HepG2 (cell line): ENCODE measurements around the gene ERCC2. TPM values are rescaled to one million over a fixed set of nuclear protein-coding genes. Genes with fewer than 3 reads are reported as not detected.

Source experiments
- ATAC-seq: fragments of 200-7000 bp; cut with Tn5 transposase; 3 replicates; pipeline ENCODE4 v1.9.1; 2020; ENCODE audit warnings: mild to moderate bottlenecking, moderate library complexity
- BruUV-seq: library from RNA; stranded (reverse); fragments of 400-500 nt; replicated peaks from 2 replicates; lab custom pipeline; 2021; lab: Mats Ljungman, UMichigan
- CTCF ChIA-PET: fragments of 300-600 bp; formaldehyde crosslinking; extraction: SDS; loops from one replicate; lab custom pipeline; 2021; ENCODE audit warnings: low total read pairs, inconsistent platforms, low intra/inter-chr PET ratio; lab: Yijun Ruan, JAX
- POLR2A ChIA-PET: fragments of 350-600 bp; sonication (Branson Sonifier 250); formaldehyde crosslinking; loops from one replicate; lab custom pipeline; 2020; ENCODE audit warnings: antibody characterized with exemption, inconsistent platforms; lab: Yijun Ruan, JAX
- DNase-seq: peaks from one replicate; pipeline ENCODE4 v3.0.0-alpha.2; 2015; ENCODE audit warnings: low spot score
- FAIRE-seq: peaks from 3 replicates; lab custom pipeline; 2011; peaks lifted over from hg19 to GRCh38; lab: Jason Lieb, UNC
- H2AFZ ChIP-seq: one replicate; pipeline ENCODE4 v1.6.1; 2011; ENCODE audit warnings: low read length, inconsistent platforms
- H3K27ac ChIP-seq: fragments of 300-600 bp; 3 replicates; pipeline ENCODE4 v1.8.0; 2011; ENCODE audit warnings: mixed run types, mild to moderate bottlenecking, mixed read lengths, low read length, inconsistent platforms; ENCODE audit not compliant: insufficient read depth; ENCODE audit errors: extremely low read length
- H3K27me3 ChIP-seq, 2 experiments: fragments of 200-600 bp in 1 of 2; 2 replicates in 1 of 2; 3 replicates in 1 of 2; pipeline versions ENCODE4 v1.6.0 to v1.8.0; 2011; ENCODE audit warnings: low read length in 2 of 2, mild to moderate bottlenecking in 2 of 2, moderate library complexity in 2 of 2, inconsistent platforms in 1 of 2; ENCODE audit not compliant: insufficient read depth in 2 of 2, control insufficient read depth in 1 of 2
- H3K36me3 ChIP-seq, 2 experiments: fragments of 200-600 bp in 1 of 2; replicated peaks in 1 of 2; 2 replicates in 1 of 2; 3 replicates in 1 of 2; pipeline versions ENCODE4 v1.5.1 to v1.8.0; 2011; ENCODE audit warnings: low read length in 2 of 2, inconsistent platforms in 1 of 2; ENCODE audit not compliant: insufficient read depth in 2 of 2, control insufficient read depth in 1 of 2
- H3K4me1 ChIP-seq: 2 replicates; pipeline ENCODE4 v1.5.1; 2012; ENCODE audit warnings: low read length, inconsistent platforms; ENCODE audit not compliant: insufficient read depth
- H3K4me2 ChIP-seq: 2 replicates; pipeline ENCODE4 v1.6.0; 2011; ENCODE audit warnings: low read depth, low read length, inconsistent platforms
- H3K4me3 ChIP-seq, 3 experiments: fragments of 200-600 bp in 1 of 3; sonication (generic), shearing (Covaris generic) in 1 of 3; replicated peaks in 1 of 3; 2 replicates each; pipeline ENCODE4 v1.5.1; 2011 to 2016; ENCODE audit warnings: low read length in 3 of 3, inconsistent platforms in 2 of 3, low read depth in 2 of 3, mild to moderate bottlenecking in 2 of 3, control low read depth in 1 of 3, mixed read lengths in 1 of 3; ENCODE audit not compliant: insufficient read depth in 1 of 3
- H3K79me2 ChIP-seq: one replicate; pipeline ENCODE4 v1.6.1; 2011; ENCODE audit warnings: low read length, inconsistent platforms; ENCODE audit not compliant: insufficient read depth
- H3K9ac ChIP-seq: 2 replicates; pipeline ENCODE4 v1.6.0; 2011; ENCODE audit warnings: mild to moderate bottlenecking, low read depth, low read length, inconsistent platforms; ENCODE audit not compliant: insufficient read depth
- H3K9me3 ChIP-seq: 2 replicates; pipeline ENCODE4 v1.5.1; 2012; ENCODE audit warnings: mild to moderate bottlenecking, low read length
- H4K20me1 ChIP-seq: 2 replicates; pipeline ENCODE4 v1.6.0; 2011; ENCODE audit warnings: inconsistent platforms, mild to moderate bottlenecking, low read length, moderate library complexity; ENCODE audit not compliant: insufficient read depth
- CEBPG ChIP-seq: IDR thresholded peaks from 2 replicates; pipeline ENCODE4 v1.6.1; 2016
- HNRNPL ChIP-seq: fragments of 200-400 bp; formaldehyde crosslinking; IDR thresholded peaks from 2 replicates; pipeline ENCODE4 v1.6.1; 2017; ENCODE audit warnings: mild to moderate bottlenecking, low read depth, low read length
- KLF11 ChIP-seq: IDR thresholded peaks from 2 replicates; pipeline ENCODE4 v1.6.1; 2016; ENCODE audit warnings: missing compliant biosample characterization
- MAFK ChIP-seq, 2 experiments: IDR thresholded peaks in 1 of 2; conservative IDR thresholded peaks in 1 of 2; 2 replicates each; pipeline ENCODE4 v1.6.1; 2011; ENCODE audit warnings: improper control_type of control experiment in 2 of 2, low read length in 2 of 2
- MED1 ChIP-seq: sonication (generic); formaldehyde crosslinking; IDR thresholded peaks from 2 replicates; pipeline ENCODE4 v1.4.0; 2020; ENCODE audit warnings: missing genetic modification reagents
- NFIC ChIP-seq: IDR thresholded peaks from 2 replicates; pipeline ENCODE4 v1.6.1; 2012; ENCODE audit warnings: mild to moderate bottlenecking, low read length, inconsistent platforms
- NR2F1 ChIP-seq, 2 experiments: fragments of 450-650 bp in 1 of 2; formaldehyde crosslinking in 1 of 2; IDR thresholded peaks; 2 replicates each; pipeline versions ENCODE4 v1.5.0 to v1.6.1; 2016 to 2020; ENCODE audit warnings: mild to moderate bottlenecking in 1 of 2, missing compliant biosample characterization in 1 of 2, missing genetic modification reagents in 1 of 2, moderate library complexity in 1 of 2
- NR2F6 ChIP-seq, 2 experiments: IDR thresholded peaks; 2 replicates each; pipeline ENCODE4 v1.6.1; 2016; ENCODE audit warnings: antibody characterized with exemption in 1 of 2, mild to moderate bottlenecking in 1 of 2
- SMAD1 ChIP-seq: sonication (generic); formaldehyde crosslinking; IDR thresholded peaks from 2 replicates; pipeline ENCODE4 v1.4.0; 2020; ENCODE audit warnings: missing genetic modification reagents, low read depth, mild to moderate bottlenecking, borderline replicate concordance
- SMAD3 ChIP-seq: sonication (generic); formaldehyde crosslinking; IDR thresholded peaks from 2 replicates; pipeline ENCODE4 v1.4.0; 2020; ENCODE audit warnings: missing genetic modification reagents
- SP4 ChIP-seq: sonication (generic); formaldehyde crosslinking; IDR thresholded peaks from 2 replicates; pipeline ENCODE4 v1.8.1; 2023; ENCODE audit warnings: mild to moderate bottlenecking, missing genetic modification reagents
- TCF7 ChIP-seq: sonication (generic); IDR thresholded peaks from 2 replicates; pipeline ENCODE4 v1.6.1; 2016; ENCODE audit warnings: antibody characterized with exemption, low read depth
- ZNF253 ChIP-seq: sonication (generic); formaldehyde crosslinking; IDR thresholded peaks from 2 replicates; pipeline ENCODE4 v1.8.0; 2022; ENCODE audit warnings: mild to moderate bottlenecking, missing genetic modification reagents, borderline replicate concordance
- ZNF292 ChIP-seq: sonication (generic); formaldehyde crosslinking; IDR thresholded peaks from 2 replicates; pipeline ENCODE4 v1.8.1; 2022; ENCODE audit warnings: mild to moderate bottlenecking, low read depth, missing genetic modification reagents, borderline replicate concordance
- ZNF331 ChIP-seq: sonication (generic); formaldehyde crosslinking; IDR thresholded peaks from 2 replicates; pipeline ENCODE4 v1.4.0; 2020; ENCODE audit warnings: missing genetic modification reagents
- ZNF558 ChIP-seq: sonication (generic); formaldehyde crosslinking; IDR thresholded peaks from 2 replicates; pipeline ENCODE4 v1.9.0; 2022; ENCODE audit warnings: mild to moderate bottlenecking, missing genetic modification reagents, borderline replicate concordance
- WGBS: methylation state at CpG from one replicate; pipeline ENCODE4 v1.1.6; 2017; ENCODE audit warnings: low lambda C conversion rate; 5-methylcytosine and 5-hydroxymethylcytosine counted together
- in situ Hi-C: cut with HindIII; loops from 2 replicates; pipeline ENCODE4 v1.10.0; 2017; ENCODE audit warnings: low pct_unique_long_range_greater_than_20kb; ENCODE audit not compliant: extremely low pct_ligation_motif_present
- intact Hi-C: fragments of 100-400 bp; cut with micrococcal nuclease; formaldehyde crosslinking; loops from one replicate; pipeline ENCODE4 v1.10.0; 2022; ENCODE audit not compliant: unreplicated experiment
- polyA plus RNA-seq, 8 experiments: library from polyadenylated mRNA; depleted of rRNA in 3 of 8; stranded (reverse) in 7 of 8; unstranded in 1 of 8; fragments of >200 nt; fragmentation: Illumina TruSeq in 4 of 8; extraction: Trizol in 4 of 8; gene quantifications; 2 replicates each; pipeline versions ENCODE4 v1.2.1 to v1.2.3, GENCODE V29; 2011 to 2016; ENCODE audit warnings: low read depth in 4 of 8, missing spikeins in 1 of 8, mixed read lengths in 1 of 8; ENCODE audit not compliant: insufficient read depth in 1 of 8
- total RNA-seq, 5 experiments: library from RNA; depleted of rRNA; stranded (reverse); fragments of >200 nt; fragmentation: Illumina TruSeq; extraction: Trizol; gene quantifications; 2 replicates each; pipeline ENCODE4 v1.2.3, GENCODE V29; 2016; ENCODE audit warnings: low read depth in 1 of 5
- TF ChIP-seq, protein P1 (sequence below): fragments of 450-650 bp; IDR thresholded peaks from 2 replicates; pipeline ENCODE4 v1.6.1; 2016
- TF ChIP-seq, protein P2 (sequence below): sonication (generic); formaldehyde crosslinking; IDR thresholded peaks from 2 replicates; pipeline ENCODE4 v1.8.0; 2022; ENCODE audit warnings: missing genetic modification reagents, mild to moderate bottlenecking, borderline replicate concordance
- TF ChIP-seq, protein P3 (sequence below): sonication (generic); formaldehyde crosslinking; IDR thresholded peaks from 2 replicates; pipeline ENCODE4 v1.4.0; 2020; ENCODE audit warnings: missing genetic modification reagents

Gene ERCC2
- total and polyA plus RNA-seq, 2 of the 13 experiments (the other 11 are each of a cell fraction or from before 2014, with no cell fraction given), result 25.4 to 49.2 TPM

DNA sequence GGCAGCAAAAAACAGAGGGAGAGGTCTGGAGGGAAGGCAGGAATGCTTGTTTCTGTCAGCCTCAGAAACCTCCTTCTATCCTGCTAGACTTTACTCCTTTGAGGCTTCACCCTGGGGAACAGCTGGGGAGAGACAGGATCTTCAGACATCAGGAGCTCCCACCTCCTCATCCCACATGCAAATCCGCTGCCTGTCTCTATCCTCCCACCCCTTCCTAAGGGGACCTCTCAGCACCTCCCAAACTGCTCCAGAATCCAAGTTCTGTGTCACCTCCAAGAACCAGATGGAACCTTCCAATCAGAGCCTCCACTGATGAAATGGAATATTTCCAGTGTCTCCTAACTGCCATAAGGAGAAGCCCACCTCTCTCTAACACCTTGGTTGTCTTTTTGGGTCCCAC, 9.7 kb upstream of the ERCC2 start (continued):
- no peak for TF ChIP-seq ZNF292 (CRISPR knock-in tag)
- no peak for TF ChIP-seq NR2F6 (IDR thresholded peaks at IDR 0.05)
- no peak for TF ChIP-seq NR2F6 (CRISPR knock-in tag; IDR thresholded peaks at IDR 0.05)
- no peak for TF ChIP-seq KLF11
- TF ChIP-seq, protein P1, sequence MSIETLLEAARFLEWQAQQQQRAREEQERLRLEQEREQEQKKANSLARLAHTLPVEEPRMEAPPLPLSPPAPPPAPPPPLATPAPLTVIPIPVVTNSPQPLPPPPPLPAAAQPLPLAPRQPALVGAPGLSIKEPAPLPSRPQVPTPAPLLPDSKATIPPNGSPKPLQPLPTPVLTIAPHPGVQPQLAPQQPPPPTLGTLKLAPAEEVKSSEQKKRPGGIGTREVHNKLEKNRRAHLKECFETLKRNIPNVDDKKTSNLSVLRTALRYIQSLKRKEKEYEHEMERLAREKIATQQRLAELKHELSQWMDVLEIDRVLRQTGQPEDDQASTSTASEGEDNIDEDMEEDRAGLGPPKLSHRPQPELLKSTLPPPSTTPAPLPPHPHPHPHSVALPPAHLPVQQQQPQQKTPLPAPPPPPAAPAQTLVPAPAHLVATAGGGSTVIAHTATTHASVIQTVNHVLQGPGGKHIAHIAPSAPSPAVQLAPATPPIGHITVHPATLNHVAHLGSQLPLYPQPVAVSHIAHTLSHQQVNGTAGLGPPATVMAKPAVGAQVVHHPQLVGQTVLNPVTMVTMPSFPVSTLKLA, result no peak
- TF ChIP-seq, protein P2, sequence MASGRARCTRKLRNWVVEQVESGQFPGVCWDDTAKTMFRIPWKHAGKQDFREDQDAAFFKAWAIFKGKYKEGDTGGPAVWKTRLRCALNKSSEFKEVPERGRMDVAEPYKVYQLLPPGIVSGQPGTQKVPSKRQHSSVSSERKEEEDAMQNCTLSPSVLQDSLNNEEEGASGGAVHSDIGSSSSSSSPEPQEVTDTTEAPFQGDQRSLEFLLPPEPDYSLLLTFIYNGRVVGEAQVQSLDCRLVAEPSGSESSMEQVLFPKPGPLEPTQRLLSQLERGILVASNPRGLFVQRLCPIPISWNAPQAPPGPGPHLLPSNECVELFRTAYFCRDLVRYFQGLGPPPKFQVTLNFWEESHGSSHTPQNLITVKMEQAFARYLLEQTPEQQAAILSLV (CRISPR knock-in tag), result no peak

DNA sequence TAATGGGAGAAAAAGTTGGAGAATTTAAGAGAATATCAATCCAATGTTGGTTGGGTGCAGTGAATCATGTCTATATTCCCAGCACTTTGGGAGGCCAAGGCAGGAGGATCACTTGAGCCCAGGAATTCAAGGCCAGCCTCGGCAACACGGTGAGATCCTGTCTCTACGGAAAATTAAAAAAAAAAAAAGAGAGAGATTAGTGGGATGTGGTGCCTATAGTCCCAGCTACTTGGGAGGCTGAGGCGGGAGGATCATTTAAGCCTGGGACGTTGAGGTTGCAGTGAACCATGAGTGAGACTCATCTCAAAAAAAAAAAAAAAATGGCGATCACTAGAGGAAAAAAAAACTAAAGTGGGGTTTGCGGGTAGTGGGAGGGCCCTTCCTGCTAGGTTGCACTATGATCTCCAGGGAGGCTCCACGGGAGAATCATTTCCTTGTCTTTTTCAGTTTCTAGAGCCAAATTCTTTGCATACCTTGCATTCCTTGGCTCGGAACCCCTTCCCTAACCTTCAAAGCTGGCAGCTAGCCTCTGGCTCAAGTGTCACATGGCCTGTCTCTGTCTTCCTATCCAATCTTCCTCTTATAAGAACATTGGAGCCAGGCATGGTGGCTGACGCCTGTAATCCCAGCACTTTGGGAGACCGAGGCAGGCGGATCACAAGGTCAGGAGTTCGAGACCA, 5.8 kb upstream of the ERCC2 start:
- peaks cover 25% of the 10 kb centered on the region for H3K4me1 ChIP-seq
- 54% methylated on average over 13 of the region's 13 CpGs for WGBS
- peak overlapping the region; percentile 65 for H3K27ac ChIP-seq
- BruUV-seq, result no TSS peak
- peak; percentile 91 for DNase-seq
- in situ Hi-C loops (no loop called here), intact Hi-C loops (no loop called here)
- CTCF ChIA-PET, result no interaction called here
- H3K79me2 ChIP-seq, result no peaks in the 10 kb centered on the region
- no peak overlapping the region for H2AFZ ChIP-seq
- peak overlapping the region; percentile 10; the same call in 1 of the 2 replicates for H3K4me2 ChIP-seq
- H3K4me3 ChIP-seq, result no peak overlapping the region
- H3K9ac ChIP-seq, result peak overlapping the region; percentile 35; the same call in 1 of the 2 replicates
- peak; percentile 80 for ATAC-seq
- H3K9me3 ChIP-seq, result no peaks in the 10 kb centered on the region
- H3K27me3 ChIP-seq, result no peaks in the 10 kb centered on the region
- peak; percentile 96 for FAIRE-seq
- POLR2A ChIA-PET, result interaction anchor here (0.9 kb wide), 1 partner anchor 28 kb away, joined by 3 read pairs; the partner anchor contains the start of gene PPP1R13L
- H3K36me3 ChIP-seq, result no peaks in the 10 kb centered on the region
- no peaks in the 10 kb centered on the region for H4K20me1 ChIP-seq
- TF ChIP-seq SMAD3, result peak; percentile 34; the same call in 1 of the 2 replicates
- TF ChIP-seq NR2F1 (CRISPR knock-in tag; IDR thresholded peaks at IDR 0.05), result no peak
- TF ChIP-seq, protein P3, sequence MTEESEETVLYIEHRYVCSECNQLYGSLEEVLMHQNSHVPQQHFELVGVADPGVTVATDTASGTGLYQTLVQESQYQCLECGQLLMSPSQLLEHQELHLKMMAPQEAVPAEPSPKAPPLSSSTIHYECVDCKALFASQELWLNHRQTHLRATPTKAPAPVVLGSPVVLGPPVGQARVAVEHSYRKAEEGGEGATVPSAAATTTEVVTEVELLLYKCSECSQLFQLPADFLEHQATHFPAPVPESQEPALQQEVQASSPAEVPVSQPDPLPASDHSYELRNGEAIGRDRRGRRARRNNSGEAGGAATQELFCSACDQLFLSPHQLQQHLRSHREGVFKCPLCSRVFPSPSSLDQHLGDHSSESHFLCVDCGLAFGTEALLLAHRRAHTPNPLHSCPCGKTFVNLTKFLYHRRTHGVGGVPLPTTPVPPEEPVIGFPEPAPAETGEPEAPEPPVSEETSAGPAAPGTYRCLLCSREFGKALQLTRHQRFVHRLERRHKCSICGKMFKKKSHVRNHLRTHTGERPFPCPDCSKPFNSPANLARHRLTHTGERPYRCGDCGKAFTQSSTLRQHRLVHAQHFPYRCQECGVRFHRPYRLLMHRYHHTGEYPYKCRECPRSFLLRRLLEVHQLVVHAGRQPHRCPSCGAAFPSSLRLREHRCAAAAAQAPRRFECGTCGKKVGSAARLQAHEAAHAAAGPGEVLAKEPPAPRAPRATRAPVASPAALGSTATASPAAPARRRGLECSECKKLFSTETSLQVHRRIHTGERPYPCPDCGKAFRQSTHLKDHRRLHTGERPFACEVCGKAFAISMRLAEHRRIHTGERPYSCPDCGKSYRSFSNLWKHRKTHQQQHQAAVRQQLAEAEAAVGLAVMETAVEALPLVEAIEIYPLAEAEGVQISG (CRISPR knock-in tag), result peak; percentile 26; the same call in 1 of the 2 replicates
- TF ChIP-seq ZNF253 (CRISPR knock-in tag), result no peak
- no peak for TF ChIP-seq SMAD1 (CRISPR knock-in tag)
- no peak for TF ChIP-seq SP4 (CRISPR knock-in tag)
- no peak for TF ChIP-seq TCF7
- 0 out of 2 replicates have a peak, but pooled peaks have one; percentile 21 for TF ChIP-seq ZNF331 (CRISPR knock-in tag)
- peak; percentile 26 to 44; a peak in 3 of 4 replicates for TF ChIP-seq MAFK (conservative IDR thresholded peaks at IDR 0.05 in 1 of 2, IDR thresholded peaks at IDR 0.05 in 1 of 2; ENCODE audit: low read length in 2 of 2)
- TF ChIP-seq CEBPG (CRISPR knock-in tag), result no peak
- no peak for TF ChIP-seq HNRNPL
- peak; percentile 59 for TF ChIP-seq MED1 (CRISPR knock-in tag)
- TF ChIP-seq ZNF558 (CRISPR knock-in tag), result no peak
- TF ChIP-seq NFIC, result no peak
